Stimulated activated CD4-positive, alpha-beta T cell treated with anti-CD3 and anti-CD28 coated beads, TNF-alpha, amount 100 ng/mL, for 24 hours (primary cell): Measurements from ENCODE around the gene LHFPL3.
"Not testable (repeated sequence)": the region's sequence is repeated elsewhere in the genome, so short reads cannot be mapped to it uniquely, and the experiment has no call there.

Experiments
- DNase-seq, 3 experiments: peaks; one replicate each; pipeline ENCODE4 v3.0.0-alpha.2; 2020; ENCODE audit warnings: low read depth in 3 of 3

The LHFPL3 gene

GRCh38 chr7:104595591-104595990 is 267.2 kb downstream of the LHFPL3 start:
- DNase-seq: not testable (repeated sequence)

GRCh38 chr7:104603957-104604356 is 275.6 kb downstream of the LHFPL3 start:
- DNase-seq: no peak

GRCh38 chr7:104604706-104605105 is 276.3 kb downstream of the LHFPL3 start:
- no peak for DNase-seq

GRCh38 chr7:104621321-104621720 is 292.9 kb downstream of the LHFPL3 start:
- no peak for DNase-seq

- no peak for DNase-seq
Measured at GRCh38 chr7:104625956-104626355, 297.6 kb downstream of the LHFPL3 start.

GRCh38 chr7:104627516-104627915 is 299.1 kb downstream of the LHFPL3 start:
- DNase-seq: no peak

- DNase-seq: no peak
Measured at GRCh38 chr7:104628017-104628416, 299.6 kb downstream of the LHFPL3 start.

- DNase-seq: no peak
Measured at GRCh38 chr7:104629408-104629807, 301.0 kb downstream of the LHFPL3 start.

- DNase-seq: no peak
Measured at GRCh38 chr7:104640506-104640905, 312.1 kb downstream of the LHFPL3 start.

- no peak for DNase-seq
Measured at GRCh38 chr7:104642560-104642959, 314.2 kb downstream of the LHFPL3 start.

- DNase-seq: peak in 1 of 3 experiments; percentile 2
Measured at GRCh38 chr7:104643587-104644217, 315.3 kb downstream of the LHFPL3 start.

GRCh38 chr7:104650991-104651640 is 322.7 kb downstream of the LHFPL3 start:
- no peak for DNase-seq

- no peak for DNase-seq
Measured at GRCh38 chr7:104652434-104652833, 324.0 kb downstream of the LHFPL3 start.

- no peak for DNase-seq
Measured at GRCh38 chr7:104652865-104653264, 324.5 kb downstream of the LHFPL3 start.

- no peak for DNase-seq
Measured at GRCh38 chr7:104653825-104654401, 325.5 kb downstream of the LHFPL3 start.

- no peak for DNase-seq
Measured at GRCh38 chr7:104655592-104655991, 327.2 kb downstream of the LHFPL3 start.

- DNase-seq: no peak
Measured at GRCh38 chr7:104656467-104656866, 328.1 kb downstream of the LHFPL3 start.

GRCh38 chr7:104657134-104657533 is 328.7 kb downstream of the LHFPL3 start:
- no peak for DNase-seq

- DNase-seq: no peak
Measured at GRCh38 chr7:104661575-104661974, 333.2 kb downstream of the LHFPL3 start.

- DNase-seq: no peak
Measured at GRCh38 chr7:104664648-104665047, 336.2 kb downstream of the LHFPL3 start.

- DNase-seq: no peak
Measured at GRCh38 chr7:104677587-104677986, 349.2 kb downstream of the LHFPL3 start.

- no peak for DNase-seq
Measured at GRCh38 chr7:104679085-104679484, 350.7 kb downstream of the LHFPL3 start.

- no peak for DNase-seq
Measured at GRCh38 chr7:104686286-104686685, 357.9 kb downstream of the LHFPL3 start.
